Skin epidermis (tissue), 12 donors: ENCODE measurements around the gene RAD23B.
"Not testable (repeated sequence)": the region's sequence is repeated elsewhere in the genome, so short reads cannot be mapped to it uniquely, and the experiment has no call there.

Source experiments
- H3K27ac ChIP-seq, 21 experiments: fragments of 200-600 bp; sonication (generic) in 11 of 21; one replicate each; pipeline ENCODE4 v1.5.0; 2020; ENCODE audit warnings: mild to moderate bottlenecking in 3 of 21, inconsistent platforms in 2 of 21, moderate library complexity in 2 of 21
- H3K4me3 ChIP-seq, 7 experiments: fragments of 200-600 bp; sonication (generic) in 2 of 7; one replicate each; pipeline ENCODE4 v1.5.0; 2020; ENCODE audit warnings: inconsistent platforms in 2 of 7, mild to moderate bottlenecking in 2 of 7, moderate library complexity in 1 of 7

Gene RAD23B

GRCh38 chr9:107286057-107286456 lies 3.0 kb downstream of the RAD23B start:
- H3K27ac ChIP-seq = peak overlapping the region in 6 of 21 experiments; percentile 22 to 100 (median 98)
- peak overlapping the region in 1 of 7 experiments; percentile 100 for H3K4me3 ChIP-seq

GRCh38 chr9:107288701-107289100 lies 5.6 kb downstream of the RAD23B start:
- Histone ChIP-seq H3K27ac (no peak overlapping the region), H3K4me3 (no peak overlapping the region)

GRCh38 chr9:107290619-107291018 lies 7.5 kb downstream of the RAD23B start:
- no peak overlapping the region for H3K4me3 ChIP-seq
- H3K27ac ChIP-seq = no peak overlapping the region

- Histone ChIP-seq H3K4me3 (no peak overlapping the region), H3K27ac (peak overlapping the region in 4 of 21 experiments; percentile 9 to 69 (median 24))
These were observed 9.9 kb downstream of the RAD23B start for GRCh38 chr9:107292821-107293542.

- peak overlapping the region in 1 of 21 experiments; percentile 24 for H3K27ac ChIP-seq
- no peak overlapping the region for H3K4me3 ChIP-seq
These were observed 10.5 kb downstream of the RAD23B start for GRCh38 chr9:107293543-107294085.

- H3K4me3 ChIP-seq = no peak overlapping the region
- no peak overlapping the region for H3K27ac ChIP-seq
These were observed 11.7 kb downstream of the RAD23B start for GRCh38 chr9:107294756-107295155.

GRCh38 chr9:107295995-107296394 lies 12.9 kb downstream of the RAD23B start:
- H3K4me3 ChIP-seq = no peak overlapping the region
- H3K27ac ChIP-seq = no peak overlapping the region

- not testable (repeated sequence) for H3K27ac ChIP-seq, H3K4me3 ChIP-seq
These were observed 13.5 kb downstream of the RAD23B start for GRCh38 chr9:107296592-107296991.

GRCh38 chr9:107299437-107299836 lies 16.4 kb downstream of the RAD23B start:
- H3K27ac ChIP-seq = no peak overlapping the region
- H3K4me3 ChIP-seq = no peak overlapping the region

- Histone ChIP-seq H3K4me3 (no peak overlapping the region), H3K27ac (no peak overlapping the region)
These were observed 23.2 kb downstream of the RAD23B start for GRCh38 chr9:107306308-107306707.

- Histone ChIP-seq H3K27ac (no peak overlapping the region), H3K4me3 (no peak overlapping the region)
These were observed 24.3 kb downstream of the RAD23B start for GRCh38 chr9:107307331-107307730.

GRCh38 chr9:107308461-107308860 lies 25.4 kb downstream of the RAD23B start:
- no peak overlapping the region for H3K4me3 ChIP-seq

GRCh38 chr9:107309271-107309670 lies 26.2 kb downstream of the RAD23B start:
- H3K4me3 ChIP-seq = no peak overlapping the region
- H3K27ac ChIP-seq = no peak overlapping the region

More at GRCh38 chr9:107308461-107308860, 25.4 kb downstream of the RAD23B start:
- H3K27ac ChIP-seq = no peak overlapping the region

GRCh38 chr9:107312376-107313050 lies 29.4 kb downstream of the RAD23B start:
- Histone ChIP-seq H3K4me3 (no peak overlapping the region), H3K27ac (no peak overlapping the region)

GRCh38 chr9:107313555-107314096 lies 30.5 kb downstream of the RAD23B start:
- Histone ChIP-seq H3K4me3 (no peak overlapping the region), H3K27ac (no peak overlapping the region)

- H3K27ac ChIP-seq = no peak overlapping the region
These were observed 31.7 kb downstream of the RAD23B start for GRCh38 chr9:107314763-107315162.

GRCh38 chr9:107316795-107317661 lies 33.9 kb downstream of the RAD23B start:
- H3K27ac ChIP-seq = no peak overlapping the region
- H3K4me3 ChIP-seq = no peak overlapping the region

More at GRCh38 chr9:107314763-107315162, 31.7 kb downstream of the RAD23B start:
- H3K4me3 ChIP-seq = no peak overlapping the region

GRCh38 chr9:107322643-107323042 lies 39.6 kb downstream of the RAD23B start:
- Histone ChIP-seq H3K27ac (no peak overlapping the region), H3K4me3 (no peak overlapping the region)

GRCh38 chr9:107323836-107324585 lies 40.9 kb downstream of the RAD23B start:
- no peak overlapping the region for H3K4me3 ChIP-seq
- no peak overlapping the region for H3K27ac ChIP-seq
